HepG2 (cell line): ENCODE data around the gene PSMA4. TPM values are rescaled to one million over a fixed set of nuclear protein-coding genes. Genes with fewer than 3 reads are reported as not detected.

ENCODE experiments used
- CHCHD3 ChIP-seq: sonication (generic); formaldehyde crosslinking; IDR thresholded peaks from 2 replicates; pipeline ENCODE4 v1.8.0; 2022; ENCODE audit warnings: mild to moderate bottlenecking, missing genetic modification reagents, moderate library complexity
- HDAC1 ChIP-seq: sonication (generic); formaldehyde crosslinking; IDR thresholded peaks from 2 replicates; pipeline ENCODE4 v1.5.1; 2020; ENCODE audit warnings: mild to moderate bottlenecking, missing genetic modification reagents
- HNRNPH1 ChIP-seq: fragments of 200-400 bp; formaldehyde crosslinking; optimal IDR thresholded peaks from 2 replicates; pipeline ENCODE3; 2017; ENCODE audit warnings: mild to moderate bottlenecking, low read depth, low read length
- HNRNPUL1 ChIP-seq: fragments of 200-400 bp; formaldehyde crosslinking; IDR thresholded peaks from 2 replicates; pipeline ENCODE4 v1.6.1; 2017; ENCODE audit warnings: low read depth, mild to moderate bottlenecking, low read length, moderate library complexity
- JUN ChIP-seq: sonication (generic); formaldehyde crosslinking; IDR thresholded peaks from 2 replicates; pipeline ENCODE4 v1.4.0; 2020; ENCODE audit warnings: mild to moderate bottlenecking, missing genetic modification reagents
- MATR3 ChIP-seq: sonication (generic); formaldehyde crosslinking; IDR thresholded peaks from 2 replicates; pipeline ENCODE4 v1.4.0; 2020; ENCODE audit warnings: missing genetic modification reagents
- NFKBIZ ChIP-seq: IDR thresholded peaks from 2 replicates; pipeline ENCODE4 v1.6.1; 2018; ENCODE audit warnings: missing genetic modification reagents, missing compliant biosample characterization
- NONO ChIP-seq, 2 experiments: fragments of 450-650 bp in 1 of 2; sonication (generic) in 1 of 2; formaldehyde crosslinking in 1 of 2; IDR thresholded peaks in 1 of 2; conservative IDR thresholded peaks in 1 of 2; 2 replicates each; pipeline versions ENCODE4 v1.6.1 to v1.8.0; 2017 to 2022; ENCODE audit warnings: mild to moderate bottlenecking in 1 of 2, missing genetic modification reagents in 1 of 2, moderate library complexity in 1 of 2
- SMYD3 ChIP-seq: sonication (generic); formaldehyde crosslinking; IDR thresholded peaks from 2 replicates; pipeline ENCODE4 v1.8.1; 2023; ENCODE audit warnings: mild to moderate bottlenecking, missing genetic modification reagents
- TOE1 ChIP-seq: sonication (generic); formaldehyde crosslinking; IDR thresholded peaks from 2 replicates; pipeline ENCODE4 v1.4.0; 2020; ENCODE audit warnings: mild to moderate bottlenecking, missing genetic modification reagents
- ZMYM2 ChIP-seq: sonication (generic); formaldehyde crosslinking; IDR thresholded peaks from 2 replicates; pipeline ENCODE4 v1.8.0; 2022; ENCODE audit warnings: mild to moderate bottlenecking, missing genetic modification reagents
- ZNF234 ChIP-seq: sonication (generic); formaldehyde crosslinking; conservative IDR thresholded peaks from 2 replicates; pipeline ENCODE4 v1.5.1; 2020; ENCODE audit warnings: mild to moderate bottlenecking, missing genetic modification reagents
- ZNF333 ChIP-seq: sonication (generic); formaldehyde crosslinking; IDR thresholded peaks from 2 replicates; pipeline ENCODE4 v1.4.0; 2020; ENCODE audit warnings: mild to moderate bottlenecking, missing genetic modification reagents, borderline replicate concordance
- ZNF709 ChIP-seq: sonication (generic); formaldehyde crosslinking; IDR thresholded peaks from 2 replicates; pipeline ENCODE4 v1.5.0; 2020; ENCODE audit warnings: mild to moderate bottlenecking, missing genetic modification reagents
- ZSCAN31 ChIP-seq: sonication (generic); formaldehyde crosslinking; IDR thresholded peaks from 2 replicates; pipeline ENCODE4 v1.5.0; 2020; ENCODE audit warnings: low read depth, mild to moderate bottlenecking, missing genetic modification reagents
- polyA plus RNA-seq, 8 experiments: library from polyadenylated mRNA; depleted of rRNA in 3 of 8; stranded (reverse) in 7 of 8; unstranded in 1 of 8; fragments of >200 nt; fragmentation: Illumina TruSeq in 4 of 8; extraction: Trizol in 4 of 8; gene quantifications; 2 replicates each; pipeline versions ENCODE4 v1.2.1 to v1.2.3, GENCODE V29; 2011 to 2016; ENCODE audit warnings: low read depth in 4 of 8, missing spikeins in 1 of 8, mixed read lengths in 1 of 8; ENCODE audit not compliant: insufficient read depth in 1 of 8
- total RNA-seq, 5 experiments: library from RNA; depleted of rRNA; stranded (reverse); fragments of >200 nt; fragmentation: Illumina TruSeq; extraction: Trizol; gene quantifications; 2 replicates each; pipeline ENCODE4 v1.2.3, GENCODE V29; 2016; ENCODE audit warnings: low read depth in 1 of 5
- TF ChIP-seq, protein P1 (sequence below): sonication (generic); formaldehyde crosslinking; IDR thresholded peaks from 2 replicates; pipeline ENCODE4 v1.5.0; 2020; ENCODE audit warnings: missing genetic modification reagents, mild to moderate bottlenecking, borderline replicate concordance
- TF ChIP-seq, protein P2 (sequence below): sonication (generic); formaldehyde crosslinking; IDR thresholded peaks from one replicate; pipeline ENCODE4 v1.5.1; 2020; ENCODE audit warnings: mild to moderate bottlenecking, missing genetic modification reagents; ENCODE audit errors: not compliant biosample characterization
- TF ChIP-seq, protein P3 (sequence below): sonication (generic); formaldehyde crosslinking; IDR thresholded peaks from 2 replicates; pipeline ENCODE4 v1.5.0; 2020; ENCODE audit warnings: missing genetic modification reagents

Gene PSMA4
- total and polyA plus RNA-seq, 2 of the 13 experiments (the other 11 are each of a cell fraction or from before 2014, with no cell fraction given): 202 to 404 TPM

DNA sequence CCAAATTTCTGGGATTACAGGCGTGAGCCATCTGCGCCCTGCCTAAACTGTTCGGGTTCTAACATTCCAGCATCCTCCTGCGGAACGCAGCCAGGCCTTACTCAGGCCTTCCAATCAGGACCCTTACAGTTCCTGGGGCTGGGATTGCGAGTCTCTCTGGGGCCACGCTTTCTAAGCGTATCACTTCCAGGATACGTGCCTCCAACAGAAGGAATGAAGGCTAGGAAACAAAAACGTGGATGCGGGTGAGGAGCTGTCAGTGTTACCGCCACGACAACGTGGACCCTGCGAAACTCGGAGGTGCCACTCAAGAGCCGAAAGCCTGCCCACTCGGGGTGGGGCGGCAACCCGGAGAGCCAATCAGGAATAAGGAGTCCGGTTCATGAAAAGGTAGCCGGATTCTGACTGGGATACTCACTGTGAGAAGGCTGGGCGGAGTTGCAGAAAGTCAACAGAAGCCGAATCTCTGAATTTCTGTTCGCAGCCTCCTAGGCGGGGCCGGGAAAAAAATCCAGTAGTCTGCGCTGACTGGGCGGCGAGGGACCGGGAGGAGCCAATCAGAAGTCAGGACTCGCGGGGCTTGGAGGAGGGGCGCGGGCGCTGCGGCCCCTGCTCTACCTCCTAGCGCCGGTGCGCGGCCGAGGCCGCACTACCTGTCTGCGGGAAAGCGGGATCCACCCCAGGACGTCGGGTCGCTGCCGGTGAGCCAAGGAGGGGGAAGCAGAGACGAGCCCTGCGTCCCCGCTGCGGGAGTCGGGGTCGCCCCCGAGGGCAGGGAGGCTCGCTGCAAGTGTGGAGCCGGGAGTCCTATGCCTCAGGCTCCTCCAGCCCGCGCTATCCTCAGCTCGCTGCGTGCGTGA is 33.0 kb upstream of the PSMA4 start, which contains the start of gene HYKK (continued):
- TF ChIP-seq, protein P1, sequence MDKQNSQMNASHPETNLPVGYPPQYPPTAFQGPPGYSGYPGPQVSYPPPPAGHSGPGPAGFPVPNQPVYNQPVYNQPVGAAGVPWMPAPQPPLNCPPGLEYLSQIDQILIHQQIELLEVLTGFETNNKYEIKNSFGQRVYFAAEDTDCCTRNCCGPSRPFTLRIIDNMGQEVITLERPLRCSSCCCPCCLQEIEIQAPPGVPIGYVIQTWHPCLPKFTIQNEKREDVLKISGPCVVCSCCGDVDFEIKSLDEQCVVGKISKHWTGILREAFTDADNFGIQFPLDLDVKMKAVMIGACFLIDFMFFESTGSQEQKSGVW (CRISPR knock-in tag): no peak
- TF ChIP-seq ZNF333 (no peak), ZNF709 (CRISPR knock-in tag) (peak; percentile 48; the same call in 1 of the 2 replicates), CHCHD3 (CRISPR knock-in tag) (no peak), TOE1 (CRISPR knock-in tag) (no peak), NONO (IDR thresholded peaks at IDR 0.05) (no peak), NONO (CRISPR knock-in tag; conservative IDR thresholded peaks at IDR 0.05) (peak; percentile 37; the same call in 1 of the 2 replicates), JUN (CRISPR knock-in tag) (no peak), HNRNPH1 (no peak), ZSCAN31 (CRISPR knock-in tag) (peak; percentile 56; the same call in 1 of the 2 replicates), HDAC1 (CRISPR knock-in tag) (peak; percentile 71), ZMYM2 (no peak), ZNF234 (CRISPR knock-in tag) (no peak), NFKBIZ (CRISPR knock-in tag) (no peak), HNRNPUL1 (no peak), MATR3 (CRISPR knock-in tag) (no peak), SMYD3 (no peak)
- TF ChIP-seq, protein P2, sequence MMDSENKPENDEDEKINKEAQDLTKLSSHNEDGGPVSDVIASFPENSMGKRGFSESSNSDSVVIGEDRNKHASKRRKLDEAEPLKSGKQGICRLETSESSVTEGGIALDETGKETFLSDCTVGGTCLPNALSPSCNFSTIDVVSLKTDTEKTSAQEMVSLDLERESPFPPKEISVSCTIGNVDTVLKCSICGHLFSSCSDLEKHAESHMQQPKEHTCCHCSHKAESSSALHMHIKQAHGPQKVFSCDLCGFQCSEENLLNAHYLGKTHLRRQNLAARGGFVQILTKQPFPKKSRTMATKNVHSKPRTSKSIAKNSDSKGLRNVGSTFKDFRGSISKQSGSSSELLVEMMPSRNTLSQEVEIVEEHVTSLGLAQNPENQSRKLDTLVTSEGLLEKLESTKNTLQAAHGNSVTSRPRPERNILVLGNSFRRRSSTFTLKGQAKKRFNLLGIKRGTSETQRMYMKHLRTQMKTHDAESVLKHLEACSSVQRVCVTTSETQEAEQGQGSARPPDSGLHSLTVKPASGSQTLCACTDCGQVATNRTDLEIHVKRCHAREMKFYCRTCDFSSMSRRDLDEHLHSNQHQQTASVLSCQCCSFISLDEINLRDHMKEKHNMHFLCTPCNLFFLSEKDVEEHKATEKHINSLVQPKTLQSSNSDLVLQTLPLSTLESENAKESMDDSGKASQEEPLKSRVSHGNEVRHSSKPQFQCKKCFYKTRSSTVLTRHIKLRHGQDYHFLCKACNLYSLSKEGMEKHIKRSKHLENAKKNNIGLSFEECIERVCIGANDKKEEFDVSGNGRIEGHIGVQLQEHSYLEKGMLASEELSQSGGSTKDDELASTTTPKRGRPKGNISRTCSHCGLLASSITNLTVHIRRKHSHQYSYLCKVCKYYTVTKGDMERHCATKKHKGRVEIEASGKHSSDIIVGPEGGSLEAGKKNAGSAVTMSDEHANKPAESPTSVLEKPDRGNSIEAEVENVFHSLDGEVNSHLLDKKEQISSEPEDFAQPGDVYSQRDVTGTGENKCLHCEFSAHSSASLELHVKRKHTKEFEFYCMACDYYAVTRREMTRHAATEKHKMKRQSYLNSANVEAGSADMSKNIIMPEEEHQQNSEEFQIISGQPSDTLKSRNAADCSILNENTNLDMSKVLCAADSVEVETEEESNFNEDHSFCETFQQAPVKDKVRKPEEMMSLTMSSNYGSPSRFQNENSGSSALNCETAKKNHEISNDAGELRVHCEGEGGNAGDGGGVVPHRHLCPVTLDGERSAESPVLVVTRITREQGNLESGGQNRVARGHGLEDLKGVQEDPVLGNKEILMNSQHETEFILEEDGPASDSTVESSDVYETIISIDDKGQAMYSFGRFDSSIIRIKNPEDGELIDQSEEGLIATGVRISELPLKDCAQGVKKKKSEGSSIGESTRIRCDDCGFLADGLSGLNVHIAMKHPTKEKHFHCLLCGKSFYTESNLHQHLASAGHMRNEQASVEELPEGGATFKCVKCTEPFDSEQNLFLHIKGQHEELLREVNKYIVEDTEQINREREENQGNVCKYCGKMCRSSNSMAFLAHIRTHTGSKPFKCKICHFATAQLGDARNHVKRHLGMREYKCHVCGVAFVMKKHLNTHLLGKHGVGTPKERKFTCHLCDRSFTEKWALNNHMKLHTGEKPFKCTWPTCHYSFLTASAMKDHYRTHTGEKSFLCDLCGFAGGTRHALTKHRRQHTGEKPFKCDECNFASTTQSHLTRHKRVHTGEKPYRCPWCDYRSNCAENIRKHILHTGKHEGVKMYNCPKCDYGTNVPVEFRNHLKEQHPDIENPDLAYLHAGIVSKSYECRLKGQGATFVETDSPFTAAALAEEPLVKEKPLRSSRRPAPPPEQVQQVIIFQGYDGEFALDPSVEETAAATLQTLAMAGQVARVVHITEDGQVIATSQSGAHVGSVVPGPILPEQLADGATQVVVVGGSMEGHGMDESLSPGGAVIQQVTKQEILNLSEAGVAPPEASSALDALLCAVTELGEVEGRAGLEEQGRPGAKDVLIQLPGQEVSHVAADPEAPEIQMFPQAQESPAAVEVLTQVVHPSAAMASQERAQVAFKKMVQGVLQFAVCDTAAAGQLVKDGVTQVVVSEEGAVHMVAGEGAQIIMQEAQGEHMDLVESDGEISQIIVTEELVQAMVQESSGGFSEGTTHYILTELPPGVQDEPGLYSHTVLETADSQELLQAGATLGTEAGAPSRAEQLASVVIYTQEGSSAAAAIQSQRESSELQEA (CRISPR knock-in tag): no peak
- TF ChIP-seq, protein P3, sequence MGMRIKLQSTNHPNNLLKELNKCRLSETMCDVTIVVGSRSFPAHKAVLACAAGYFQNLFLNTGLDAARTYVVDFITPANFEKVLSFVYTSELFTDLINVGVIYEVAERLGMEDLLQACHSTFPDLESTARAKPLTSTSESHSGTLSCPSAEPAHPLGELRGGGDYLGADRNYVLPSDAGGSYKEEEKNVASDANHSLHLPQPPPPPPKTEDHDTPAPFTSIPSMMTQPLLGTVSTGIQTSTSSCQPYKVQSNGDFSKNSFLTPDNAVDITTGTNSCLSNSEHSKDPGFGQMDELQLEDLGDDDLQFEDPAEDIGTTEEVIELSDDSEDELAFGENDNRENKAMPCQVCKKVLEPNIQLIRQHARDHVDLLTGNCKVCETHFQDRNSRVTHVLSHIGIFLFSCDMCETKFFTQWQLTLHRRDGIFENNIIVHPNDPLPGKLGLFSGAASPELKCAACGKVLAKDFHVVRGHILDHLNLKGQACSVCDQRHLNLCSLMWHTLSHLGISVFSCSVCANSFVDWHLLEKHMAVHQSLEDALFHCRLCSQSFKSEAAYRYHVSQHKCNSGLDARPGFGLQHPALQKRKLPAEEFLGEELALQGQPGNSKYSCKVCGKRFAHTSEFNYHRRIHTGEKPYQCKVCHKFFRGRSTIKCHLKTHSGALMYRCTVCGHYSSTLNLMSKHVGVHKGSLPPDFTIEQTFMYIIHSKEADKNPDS: no peak
